ENCODE data around the gene LBR. TPM values are rescaled to one million over a fixed set of nuclear protein-coding genes. Genes with fewer than 3 reads are reported as not detected.

LBR gene
- total RNA-seq, 1 experiment from 2014 or later, result 86.0 TPM

GRCh38 chr1:225428068-225428880 is 436 bp upstream of the LBR start (continued):
- 0 out of 2 replicates have a peak, but pooled peaks have one; percentile 32 for TF ChIP-seq E2F5 (CRISPR knock-in tag; IDR thresholded peaks at IDR 0.05)
- 0 out of 2 replicates have a peak, but pooled peaks have one; percentile 19 for TF ChIP-seq FOXK1 (CRISPR knock-in tag; IDR thresholded peaks at IDR 0.05)
- TF ChIP-seq ZBTB43 (CRISPR knock-in tag; IDR thresholded peaks at IDR 0.05), result no peak
- no peak for TF ChIP-seq ATF1 (CRISPR knock-in tag; IDR thresholded peaks at IDR 0.05)
- TF ChIP-seq USF2 (CRISPR knock-in tag; IDR thresholded peaks at IDR 0.05), result no peak
- TF ChIP-seq, protein P1, sequence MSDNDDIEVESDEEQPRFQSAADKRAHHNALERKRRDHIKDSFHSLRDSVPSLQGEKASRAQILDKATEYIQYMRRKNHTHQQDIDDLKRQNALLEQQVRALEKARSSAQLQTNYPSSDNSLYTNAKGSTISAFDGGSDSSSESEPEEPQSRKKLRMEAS (CRISPR knock-in tag; IDR thresholded peaks at IDR 0.05), result peak; percentile 52; the same call in 1 of the 2 replicates

DNA sequence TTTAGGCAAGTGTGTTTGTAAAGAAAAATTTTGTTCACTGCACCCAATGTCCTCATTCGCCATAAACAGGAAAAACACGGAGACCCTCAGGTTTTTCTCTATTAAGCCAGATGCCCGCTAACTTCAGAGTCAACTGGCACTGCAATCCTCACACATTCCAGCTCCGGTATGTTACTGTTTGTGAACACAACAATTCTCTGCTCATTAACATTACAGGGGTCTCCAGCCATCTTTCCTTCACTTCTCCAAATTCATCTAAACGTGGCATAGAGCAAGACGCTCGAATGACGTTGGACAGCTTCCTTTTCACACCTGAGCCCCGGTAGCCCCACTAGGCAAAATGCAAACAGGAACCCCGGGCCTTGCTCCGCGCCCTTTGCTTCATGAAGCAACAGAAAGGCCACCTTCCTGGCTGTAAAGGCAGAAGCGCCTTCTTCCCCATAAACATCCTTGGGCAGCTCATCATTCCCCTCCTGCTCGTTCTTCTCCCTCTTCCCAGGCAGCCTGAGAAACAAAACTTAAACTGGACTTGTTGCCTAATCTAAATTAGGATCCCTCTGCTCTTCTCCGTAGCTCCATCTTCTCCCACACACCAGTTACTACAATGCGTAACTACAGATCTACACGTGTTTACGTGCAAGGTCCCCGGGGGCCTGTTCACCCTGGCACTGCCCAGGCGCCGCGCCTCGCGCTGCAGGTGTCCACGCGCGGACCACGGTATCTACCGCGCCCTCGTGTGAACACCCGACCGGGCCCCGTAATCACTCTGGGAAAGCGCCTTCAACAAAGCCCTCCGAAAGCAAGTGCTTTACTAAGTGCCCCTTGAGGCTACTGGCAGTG is 1.2 kb downstream of the LBR start:
- peaks cover 16% of the 10 kb centered on the region for H3K36me3 Mint-ChIP-seq
- H3K4me3 Mint-ChIP-seq, result peak overlapping the region; percentile 73
- ATAC-seq, result no peak
- H3K9me3 Mint-ChIP-seq, result peaks cover 10% of the 10 kb centered on the region
- no peak overlapping the region for H3K27ac Mint-ChIP-seq
- CTCF ChIA-PET, result interaction anchor here (0.7 kb wide), 1 partner anchor 699 kb away, joined by 3 read pairs; no protein-coding TSS in a partner anchor
- POLR2A ChIA-PET, result no interaction called here
- H3K4me1 Mint-ChIP-seq, result peaks cover 57% of the 10 kb centered on the region
- DNase-seq (ENCODE audit: low spot score), result no peak
- H3K27me3 Mint-ChIP-seq (ENCODE audit: low read depth), result peaks cover 30% of the 10 kb centered on the region
- TF ChIP-seq USF1 (CRISPR knock-in tag; IDR thresholded peaks at IDR 0.05) (0 out of 2 replicates have a peak, but pooled peaks have one; percentile 13), ATF3 (CRISPR knock-in tag; conservative IDR thresholded peaks at IDR 0.05) (no peak), ZNF219 (CRISPR knock-in tag; IDR thresholded peaks at IDR 0.05; ENCODE audit: borderline replicate concordance) (0 out of 2 replicates have a peak, but pooled peaks have one; percentile 37), ARID4B (CRISPR knock-in tag; IDR thresholded peaks at IDR 0.05; ENCODE audit: borderline replicate concordance) (peak; percentile 44), NFATC4 (CRISPR knock-in tag; IDR thresholded peaks at IDR 0.05) (no peak), TEAD1 (CRISPR knock-in tag; IDR thresholded peaks at IDR 0.05) (no peak), FOXP4 (CRISPR knock-in tag; IDR thresholded peaks at IDR 0.05) (0 out of 2 replicates have a peak, but pooled peaks have one; percentile 37), NFYB (CRISPR knock-in tag; conservative IDR thresholded peaks at IDR 0.05; ENCODE audit: low read depth) (no peak), TEAD4 (CRISPR knock-in tag; IDR thresholded peaks at IDR 0.05) (no peak)
- TF ChIP-seq, protein P2, sequence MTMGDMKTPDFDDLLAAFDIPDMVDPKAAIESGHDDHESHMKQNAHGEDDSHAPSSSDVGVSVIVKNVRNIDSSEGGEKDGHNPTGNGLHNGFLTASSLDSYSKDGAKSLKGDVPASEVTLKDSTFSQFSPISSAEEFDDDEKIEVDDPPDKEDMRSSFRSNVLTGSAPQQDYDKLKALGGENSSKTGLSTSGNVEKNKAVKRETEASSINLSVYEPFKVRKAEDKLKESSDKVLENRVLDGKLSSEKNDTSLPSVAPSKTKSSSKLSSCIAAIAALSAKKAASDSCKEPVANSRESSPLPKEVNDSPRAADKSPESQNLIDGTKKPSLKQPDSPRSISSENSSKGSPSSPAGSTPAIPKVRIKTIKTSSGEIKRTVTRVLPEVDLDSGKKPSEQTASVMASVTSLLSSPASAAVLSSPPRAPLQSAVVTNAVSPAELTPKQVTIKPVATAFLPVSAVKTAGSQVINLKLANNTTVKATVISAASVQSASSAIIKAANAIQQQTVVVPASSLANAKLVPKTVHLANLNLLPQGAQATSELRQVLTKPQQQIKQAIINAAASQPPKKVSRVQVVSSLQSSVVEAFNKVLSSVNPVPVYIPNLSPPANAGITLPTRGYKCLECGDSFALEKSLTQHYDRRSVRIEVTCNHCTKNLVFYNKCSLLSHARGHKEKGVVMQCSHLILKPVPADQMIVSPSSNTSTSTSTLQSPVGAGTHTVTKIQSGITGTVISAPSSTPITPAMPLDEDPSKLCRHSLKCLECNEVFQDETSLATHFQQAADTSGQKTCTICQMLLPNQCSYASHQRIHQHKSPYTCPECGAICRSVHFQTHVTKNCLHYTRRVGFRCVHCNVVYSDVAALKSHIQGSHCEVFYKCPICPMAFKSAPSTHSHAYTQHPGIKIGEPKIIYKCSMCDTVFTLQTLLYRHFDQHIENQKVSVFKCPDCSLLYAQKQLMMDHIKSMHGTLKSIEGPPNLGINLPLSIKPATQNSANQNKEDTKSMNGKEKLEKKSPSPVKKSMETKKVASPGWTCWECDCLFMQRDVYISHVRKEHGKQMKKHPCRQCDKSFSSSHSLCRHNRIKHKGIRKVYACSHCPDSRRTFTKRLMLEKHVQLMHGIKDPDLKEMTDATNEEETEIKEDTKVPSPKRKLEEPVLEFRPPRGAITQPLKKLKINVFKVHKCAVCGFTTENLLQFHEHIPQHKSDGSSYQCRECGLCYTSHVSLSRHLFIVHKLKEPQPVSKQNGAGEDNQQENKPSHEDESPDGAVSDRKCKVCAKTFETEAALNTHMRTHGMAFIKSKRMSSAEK (CRISPR knock-in tag; IDR thresholded peaks at IDR 0.05; ENCODE audit: borderline replicate concordance), result no peak
- TF ChIP-seq, protein P1 (CRISPR knock-in tag; IDR thresholded peaks at IDR 0.05), result peak; percentile 72

All from WTC11 (cell line).